HG02588 (cell line): Measurements from ENCODE around the gene MYL12B.
A peak's percentile ranks its signal among the peaks of the same experiment; 100 is the strongest.

Experiments
- ATAC-seq: cut with Tn5 transposase; IDR thresholded peaks from one replicate; pipeline ENCODE4 v1.9.1; 2021; ENCODE audit warnings: mild to moderate bottlenecking, moderate library complexity; ENCODE audit not compliant: unreplicated experiment

Gene MYL12B

GRCh38 chr18:3234457-3234856, 27.5 kb upstream of the MYL12B start:
- ATAC-seq: no peak

- no peak for ATAC-seq
These were observed 26.1 kb upstream of the MYL12B start for GRCh38 chr18:3235846-3236245.

- ATAC-seq: no peak
These were observed 25.5 kb upstream of the MYL12B start for GRCh38 chr18:3236470-3236869.

- ATAC-seq: no peak
These were observed 23.2 kb upstream of the MYL12B start for GRCh38 chr18:3238742-3239141.

GRCh38 chr18:3245185-3245564, 16.8 kb upstream of the MYL12B start:
- ATAC-seq: no peak

GRCh38 chr18:3245853-3246634, 15.9 kb upstream of the MYL12B start:
- ATAC-seq: peak; percentile 44

- no peak for ATAC-seq
These were observed 15.2 kb upstream of the MYL12B start for GRCh38 chr18:3246635-3247239.

GRCh38 chr18:3247240-3248061, 14.5 kb upstream of the MYL12B start, which contains the start of gene MYL12A:
MYL12A (plus strand) TSS chr18:3247801; CDS start chr18:3253248, 5,447 bp downstream.
- peak; percentile 84 for ATAC-seq

GRCh38 chr18:3248062-3248657, 13.8 kb upstream of the MYL12B start:
- ATAC-seq: no peak

- no peak for ATAC-seq
These were observed 13.1 kb upstream of the MYL12B start for GRCh38 chr18:3248658-3249359.

- no peak for ATAC-seq
These were observed 11.5 kb upstream of the MYL12B start for GRCh38 chr18:3250237-3251107.

GRCh38 chr18:3251249-3251962, 10.5 kb upstream of the MYL12B start:
- no peak for ATAC-seq

- no peak for ATAC-seq
These were observed 10.0 kb upstream of the MYL12B start for GRCh38 chr18:3251963-3252277.

- no peak for ATAC-seq
These were observed 9.1 kb upstream of the MYL12B start for GRCh38 chr18:3252843-3253242.

- no peak for ATAC-seq
These were observed 7.2 kb upstream of the MYL12B start for GRCh38 chr18:3254725-3255124.

- ATAC-seq: no peak
These were observed 6.2 kb upstream of the MYL12B start for GRCh38 chr18:3255611-3256165.

- no peak for ATAC-seq
These were observed 5.0 kb upstream of the MYL12B start for GRCh38 chr18:3256693-3257626.

GRCh38 chr18:3257627-3258120, 4.3 kb upstream of the MYL12B start:
- no peak for ATAC-seq
